ENCODE data around the gene SYNGR3.
A peak's percentile ranks its signal among the peaks of the same experiment; 100 is the strongest.

Gene SYNGR3

GRCh38 chr16:1989209-1990100, at the start of gene SYNGR3:
Gene SYNGR3, plus strand, starts transcription at chr16:1989970. Its CDS starts 133 bp downstream, at chr16:1990103.
- TF ChIP-seq, protein P1, sequence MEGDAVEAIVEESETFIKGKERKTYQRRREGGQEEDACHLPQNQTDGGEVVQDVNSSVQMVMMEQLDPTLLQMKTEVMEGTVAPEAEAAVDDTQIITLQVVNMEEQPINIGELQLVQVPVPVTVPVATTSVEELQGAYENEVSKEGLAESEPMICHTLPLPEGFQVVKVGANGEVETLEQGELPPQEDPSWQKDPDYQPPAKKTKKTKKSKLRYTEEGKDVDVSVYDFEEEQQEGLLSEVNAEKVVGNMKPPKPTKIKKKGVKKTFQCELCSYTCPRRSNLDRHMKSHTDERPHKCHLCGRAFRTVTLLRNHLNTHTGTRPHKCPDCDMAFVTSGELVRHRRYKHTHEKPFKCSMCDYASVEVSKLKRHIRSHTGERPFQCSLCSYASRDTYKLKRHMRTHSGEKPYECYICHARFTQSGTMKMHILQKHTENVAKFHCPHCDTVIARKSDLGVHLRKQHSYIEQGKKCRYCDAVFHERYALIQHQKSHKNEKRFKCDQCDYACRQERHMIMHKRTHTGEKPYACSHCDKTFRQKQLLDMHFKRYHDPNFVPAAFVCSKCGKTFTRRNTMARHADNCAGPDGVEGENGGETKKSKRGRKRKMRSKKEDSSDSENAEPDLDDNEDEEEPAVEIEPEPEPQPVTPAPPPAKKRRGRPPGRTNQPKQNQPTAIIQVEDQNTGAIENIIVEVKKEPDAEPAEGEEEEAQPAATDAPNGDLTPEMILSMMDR (conservative IDR thresholded peaks at IDR 0.05; ENCODE audit: control insufficient read depth, insufficient read depth, low read depth, low read length): no peak
- no peak within 1 kb of the TSS for H3K4me3 ChIP-seq (ENCODE audit: control insufficient read depth, low read depth, low read length)
- DNase-seq (ENCODE audit: low read depth): no peak

GRCh38 chr16:1940273-1941161, 49.3 kb upstream of the SYNGR3 start:
- no peak overlapping the region for H3K4me3 ChIP-seq (ENCODE audit: control insufficient read depth, low read depth, low read length)
- TF ChIP-seq, protein P1 (conservative IDR thresholded peaks at IDR 0.05; ENCODE audit: control insufficient read depth, insufficient read depth, low read depth, low read length): no peak
- no peak for DNase-seq (ENCODE audit: low read depth)

- H3K4me3 ChIP-seq (ENCODE audit: control insufficient read depth, low read depth, low read length): no peak overlapping the region
- DNase-seq (ENCODE audit: low read depth): no peak
- TF ChIP-seq, protein P1 (conservative IDR thresholded peaks at IDR 0.05; ENCODE audit: control insufficient read depth, insufficient read depth, low read depth, low read length): no peak
Observed at GRCh38 chr16:1941162-1942046, 48.4 kb upstream of the SYNGR3 start.

DNA sequence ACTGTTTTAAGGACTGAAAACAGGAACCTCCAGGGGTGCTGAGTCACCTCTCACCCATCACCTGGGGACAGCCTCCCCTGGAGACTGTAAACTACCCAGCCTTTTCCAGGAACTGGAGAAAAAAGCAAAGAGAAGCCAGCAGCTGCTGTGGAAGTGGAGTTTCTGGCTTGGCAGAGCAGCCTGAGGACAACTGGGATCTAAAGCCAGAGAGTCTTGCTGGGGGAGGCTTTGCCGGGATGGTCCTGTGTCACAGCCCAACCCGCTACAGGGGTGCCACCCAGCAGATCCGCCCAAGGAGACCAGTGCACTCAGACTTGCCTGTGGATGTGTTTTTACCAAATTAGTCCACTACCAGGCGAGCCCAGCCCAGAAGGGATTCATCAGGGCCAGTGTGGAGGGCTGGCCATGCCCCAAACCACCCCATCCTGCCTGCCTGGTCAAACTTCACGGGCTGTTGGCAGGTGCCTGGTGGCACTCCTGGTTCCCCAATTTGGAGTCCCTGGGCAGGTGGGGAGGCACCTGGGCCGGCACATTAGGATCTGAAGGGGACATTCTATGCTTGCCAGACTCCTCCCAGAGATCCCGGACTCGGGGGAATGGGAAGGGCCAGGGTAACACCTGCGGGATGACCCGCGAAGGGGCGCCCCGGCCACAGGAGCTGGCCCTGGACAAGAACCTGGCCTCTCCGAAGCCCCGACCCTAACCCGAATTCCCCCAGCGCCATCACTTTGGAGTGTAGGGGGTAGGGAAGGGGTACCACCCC, 47.5 kb upstream of the SYNGR3 start:
- peak; percentile 41 for DNase-seq (ENCODE audit: low read depth)
- TF ChIP-seq, protein P1 (conservative IDR thresholded peaks at IDR 0.05; ENCODE audit: control insufficient read depth, insufficient read depth, low read depth, low read length): no peak
- H3K4me3 ChIP-seq (ENCODE audit: control insufficient read depth, low read depth, low read length): peak overlapping the region; percentile 83

- TF ChIP-seq, protein P1 (conservative IDR thresholded peaks at IDR 0.05; ENCODE audit: control insufficient read depth, insufficient read depth, low read depth, low read length): no peak
- DNase-seq (ENCODE audit: low read depth): peak; percentile 96
- peak within 1 kb of the TSS; percentile 83 for H3K4me3 ChIP-seq (ENCODE audit: control insufficient read depth, low read depth, low read length)
Observed at GRCh38 chr16:1942810-1943726, 46.7 kb upstream of the SYNGR3 start, which contains the start of gene MSRB1. Gene MSRB1, minus strand, starts transcription at chr16:1943199. Its CDS starts 43 bp downstream, at chr16:1943156.

Data from fibroblast of mammary gland (primary cell).